Panc1 (cell line): ENCODE data around the gene FILIP1L. TPM values are rescaled to one million over a fixed set of nuclear protein-coding genes. Genes with fewer than 3 reads are reported as not detected.

Experiments used
- ATAC-seq: fragments of 200-7000 bp; cut with Tn5 transposase; 2 replicates; pipeline ENCODE4 v1.9.1; 2020; ENCODE audit warnings: mild to moderate bottlenecking, moderate library complexity
- BruUV-seq: library from RNA; stranded (reverse); fragments of 400-500 nt; replicated peaks from 2 replicates; lab custom pipeline; 2021; lab: Mats Ljungman, UMichigan
- CTCF ChIA-PET: fragments of 300-600 bp; sonication (Branson Sonifier 250); formaldehyde crosslinking; loops from one replicate; lab custom pipeline; 2022; ENCODE audit warnings: antibody characterized with exemption; lab: Charles Lee
- POLR2A ChIA-PET: fragments of 300-600 bp; sonication (Branson Sonifier 250); formaldehyde crosslinking; loops from one replicate; lab custom pipeline; 2022; ENCODE audit warnings: antibody characterized with exemption; lab: Charles Lee
- DNase-seq: peaks from one replicate; pipeline ENCODE4 v3.0.0-alpha.2; 2010; ENCODE audit warnings: low read depth, low spot score
- H3K27ac ChIP-seq: 2 replicates; pipeline ENCODE4 v1.5.1; 2011; ENCODE audit warnings: mild to moderate bottlenecking, low read length, inconsistent platforms
- H3K27me3 ChIP-seq: fragments of 200-500 bp; sonication (Bioruptor generic); 2 replicates; pipeline ENCODE4 v1.6.0; 2014; ENCODE audit warnings: low read length, inconsistent platforms; ENCODE audit not compliant: control insufficient read depth, insufficient read depth
- H3K36me3 ChIP-seq: fragments of 200-500 bp; sonication (Bioruptor generic); 2 replicates; pipeline ENCODE4 v1.5.1; 2014; ENCODE audit warnings: inconsistent platforms, mild to moderate bottlenecking, low read length, moderate library complexity; ENCODE audit not compliant: control insufficient read depth, insufficient read depth
- H3K4me1 ChIP-seq: 2 replicates; pipeline ENCODE4 v1.5.1; 2011; ENCODE audit warnings: inconsistent platforms, mild to moderate bottlenecking, low read length, moderate library complexity; ENCODE audit not compliant: control insufficient read depth, insufficient read depth
- H3K4me3 ChIP-seq, 2 experiments: 2 replicates each; pipeline ENCODE4 v1.5.1; 2011 to 2012; ENCODE audit warnings: low read depth in 2 of 2, low read length in 2 of 2, mild to moderate bottlenecking in 2 of 2, inconsistent platforms in 1 of 2, moderate library complexity in 1 of 2
- H3K9me3 ChIP-seq: fragments of 200-500 bp; sonication (Bioruptor generic); 2 replicates; pipeline ENCODE4 v1.5.1; 2014; ENCODE audit warnings: low read depth, mild to moderate bottlenecking, inconsistent platforms, low read length, moderate library complexity; ENCODE audit not compliant: control insufficient read depth, insufficient read depth
- POLR2AphosphoS5 ChIP-seq: IDR thresholded peaks from 2 replicates; pipeline ENCODE4 v1.6.1; 2012; ENCODE audit warnings: mild to moderate bottlenecking, low read depth, low read length, moderate library complexity
- REST ChIP-seq, 2 experiments: IDR thresholded peaks; 2 replicates each; pipeline ENCODE4 v1.6.1; 2011 to 2012; ENCODE audit warnings: low read depth in 2 of 2, control low read depth in 1 of 2, low read length in 1 of 2, mild to moderate bottlenecking in 1 of 2, moderate library complexity in 1 of 2; ENCODE audit not compliant: insufficient read depth in 1 of 2
- SIN3A ChIP-seq: IDR thresholded peaks from 2 replicates; pipeline ENCODE4 v1.6.1; 2012; ENCODE audit warnings: low read depth, mild to moderate bottlenecking, low read length, moderate library complexity, borderline replicate concordance; ENCODE audit not compliant: insufficient read depth
- TCF7L2 ChIP-seq: IDR thresholded peaks from 2 replicates; pipeline ENCODE4 v1.6.1; 2011; ENCODE audit warnings: mild to moderate bottlenecking, low read depth, low read length, inconsistent platforms
- in situ Hi-C: cut with HindIII; loops from 2 replicates; pipeline ENCODE4 v1.10.0; 2016; ENCODE audit warnings: low sequenced_read_pairs, low pct_unique_long_range_greater_than_20kb
- intact Hi-C: fragments of 100-400 bp; cut with micrococcal nuclease; formaldehyde crosslinking; loops from one replicate; pipeline ENCODE4 v1.10.0; 2022; ENCODE audit not compliant: unreplicated experiment
- total RNA-seq: library from RNA; stranded (reverse); gene quantifications from one replicate; pipeline ENCODE4 v1.2.1, GENCODE V29; 2021; ENCODE audit not compliant: unreplicated experiment
- TF ChIP-seq, protein P1 (sequence below): fragments of 450-650 bp; IDR thresholded peaks from 2 replicates; pipeline ENCODE4 v1.5.1; 2017; ENCODE audit warnings: mild to moderate bottlenecking

Gene FILIP1L
- total RNA-seq, 1 experiment from 2014 or later: 3.2 TPM

DNA sequence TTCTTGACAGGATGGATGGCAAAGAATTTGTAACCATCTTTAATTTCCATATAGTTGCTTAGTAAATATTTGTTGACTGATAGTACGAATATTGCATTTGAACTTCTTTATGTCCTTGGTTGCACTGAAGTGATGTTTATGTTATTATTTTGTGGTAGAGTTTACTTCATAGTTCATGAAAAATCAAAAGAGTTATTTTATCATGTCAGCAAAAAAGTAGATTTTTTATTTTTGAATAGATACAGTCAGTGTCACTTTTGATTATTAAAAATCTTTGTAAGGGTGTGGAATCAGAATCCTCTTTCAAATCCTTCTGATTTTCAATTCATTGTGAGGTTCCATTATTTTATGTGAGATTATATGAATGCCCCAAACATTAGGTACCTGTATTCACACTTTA is 35.0 kb downstream of the FILIP1L start:
- TF ChIP-seq SIN3A (no peak), POLR2AphosphoS5 (no peak), REST (IDR thresholded peaks at IDR 0.05; ENCODE audit: insufficient read depth in 1 of 2, low read depth in 2 of 2, low read length in 1 of 2) (no peak), TCF7L2 (no peak)
- TF ChIP-seq, protein P1, sequence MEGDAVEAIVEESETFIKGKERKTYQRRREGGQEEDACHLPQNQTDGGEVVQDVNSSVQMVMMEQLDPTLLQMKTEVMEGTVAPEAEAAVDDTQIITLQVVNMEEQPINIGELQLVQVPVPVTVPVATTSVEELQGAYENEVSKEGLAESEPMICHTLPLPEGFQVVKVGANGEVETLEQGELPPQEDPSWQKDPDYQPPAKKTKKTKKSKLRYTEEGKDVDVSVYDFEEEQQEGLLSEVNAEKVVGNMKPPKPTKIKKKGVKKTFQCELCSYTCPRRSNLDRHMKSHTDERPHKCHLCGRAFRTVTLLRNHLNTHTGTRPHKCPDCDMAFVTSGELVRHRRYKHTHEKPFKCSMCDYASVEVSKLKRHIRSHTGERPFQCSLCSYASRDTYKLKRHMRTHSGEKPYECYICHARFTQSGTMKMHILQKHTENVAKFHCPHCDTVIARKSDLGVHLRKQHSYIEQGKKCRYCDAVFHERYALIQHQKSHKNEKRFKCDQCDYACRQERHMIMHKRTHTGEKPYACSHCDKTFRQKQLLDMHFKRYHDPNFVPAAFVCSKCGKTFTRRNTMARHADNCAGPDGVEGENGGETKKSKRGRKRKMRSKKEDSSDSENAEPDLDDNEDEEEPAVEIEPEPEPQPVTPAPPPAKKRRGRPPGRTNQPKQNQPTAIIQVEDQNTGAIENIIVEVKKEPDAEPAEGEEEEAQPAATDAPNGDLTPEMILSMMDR: no peak
- intact Hi-C loops: no loop called here
- H3K27me3 ChIP-seq: no peaks in the 10 kb centered on the region
- ChIA-PET CTCF (no interaction called here), POLR2A (no interaction called here)
- no TSS peak for BruUV-seq
- H3K4me3 ChIP-seq: no peak overlapping the region
- H3K9me3 ChIP-seq: no peaks in the 10 kb centered on the region
- no peaks in the 10 kb centered on the region for H3K36me3 ChIP-seq
- no peaks in the 10 kb centered on the region; the same call in 1 of the 2 replicates for H3K4me1 ChIP-seq
- ATAC-seq: no peak
- DNase-seq: no peak
- in situ Hi-C loops: no loop called here
- no peak overlapping the region for H3K27ac ChIP-seq

GRCh38 chr3:100076731-100077529 is 37.4 kb downstream of the FILIP1L start:
- H3K4me1 ChIP-seq: no peaks in the 10 kb centered on the region; the same call in 1 of the 2 replicates
- CTCF ChIA-PET: no interaction called here
- H3K36me3 ChIP-seq: no peaks in the 10 kb centered on the region
- H3K9me3 ChIP-seq: no peaks in the 10 kb centered on the region
- BruUV-seq: no TSS peak
- intact Hi-C loops (no loop called here), in situ Hi-C loops (no loop called here)
- DNase-seq: no peak
- H3K27ac ChIP-seq: no peak overlapping the region
- no peak for ATAC-seq
- POLR2A ChIA-PET: no interaction called here
- no peak overlapping the region for H3K4me3 ChIP-seq
- TF ChIP-seq SIN3A: no peak
- TF ChIP-seq TCF7L2: no peak
- TF ChIP-seq, protein P1: no peak
- no peak for TF ChIP-seq POLR2AphosphoS5
- TF ChIP-seq REST (IDR thresholded peaks at IDR 0.05; ENCODE audit: insufficient read depth in 1 of 2, low read depth in 2 of 2, low read length in 1 of 2): no peak
- H3K27me3 ChIP-seq: no peaks in the 10 kb centered on the region
